Activated naive CD8-positive, alpha-beta T cell treated with anti-CD3 and anti-CD28 coated beads for 36 hours (primary cell): ENCODE results near the gene FAM131C. TPM values are rescaled to one million over a fixed set of nuclear protein-coding genes. Genes with fewer than 3 reads are reported as not detected.
"Not testable (repeated sequence)": the region's sequence is repeated elsewhere in the genome, so short reads cannot be mapped to it uniquely, and the experiment has no call there.

Source experiments
- DNase-seq: peaks from one replicate; pipeline ENCODE4 v3.0.0; 2021
- H3K27ac Mint-ChIP-seq: one replicate; pipeline ENCODE4 v1.8.0; 2022; ENCODE audit warnings: mild to moderate bottlenecking, moderate library complexity, mixed read lengths
- H3K27me3 Mint-ChIP-seq: one replicate; pipeline ENCODE4 v1.8.0; 2022; ENCODE audit warnings: mild to moderate bottlenecking, mixed read lengths
- H3K36me3 Mint-ChIP-seq: one replicate; pipeline ENCODE4 v1.8.0; 2021; ENCODE audit warnings: mild to moderate bottlenecking, mixed read lengths
- H3K4me1 Mint-ChIP-seq: one replicate; pipeline ENCODE4 v1.8.0; 2021; ENCODE audit warnings: mixed read lengths
- H3K4me3 Mint-ChIP-seq: one replicate; pipeline ENCODE4 v1.8.0; 2022; ENCODE audit warnings: mild to moderate bottlenecking, moderate library complexity, mixed read lengths
- H3K9me3 Mint-ChIP-seq: one replicate; pipeline ENCODE4 v1.8.0; 2022; ENCODE audit warnings: mixed read lengths
- total RNA-seq, 2 experiments: library from RNA; stranded (reverse); gene quantifications; one replicate each; pipeline ENCODE4 v1.2.3, GENCODE V29; 2021

The FAM131C gene
- total RNA-seq, 2 experiments from 2014 or later, result 0.34 to 0.45 TPM

DNA sequence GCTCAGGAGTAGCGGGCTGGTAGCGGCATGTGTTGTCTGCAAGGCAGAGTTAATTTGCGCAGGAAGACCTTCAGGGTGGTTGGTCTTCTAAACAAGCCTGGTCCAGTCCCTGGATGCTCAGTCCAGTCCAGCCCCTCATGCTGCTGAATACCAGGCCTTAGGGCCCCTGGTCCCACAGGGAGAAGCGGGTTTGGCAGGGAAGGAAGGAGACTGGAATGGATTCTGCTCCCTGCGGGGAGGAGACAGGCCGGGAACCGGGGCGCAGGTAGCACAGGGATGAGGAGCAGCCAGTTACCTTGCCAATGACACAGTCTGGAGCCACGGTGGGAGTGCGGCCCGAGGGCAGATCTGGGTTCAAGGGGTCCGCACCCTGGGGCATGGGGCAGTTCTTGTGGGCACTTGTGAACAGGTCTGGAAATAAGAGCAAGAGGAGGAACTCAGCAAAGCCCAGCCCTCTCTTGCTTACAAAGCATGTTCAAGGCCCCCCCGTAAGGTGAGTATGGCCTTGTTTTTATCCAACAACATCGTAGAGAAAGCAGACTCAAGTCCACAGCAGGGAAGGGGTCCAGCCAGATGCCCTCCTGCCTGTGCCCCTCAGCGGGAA lies 10.1 kb downstream of the FAM131C start:
- no peaks in the 10 kb centered on the region for H3K36me3 Mint-ChIP-seq
- peaks cover 18% of the 10 kb centered on the region for H3K27me3 Mint-ChIP-seq
- no peaks in the 10 kb centered on the region for H3K4me1 Mint-ChIP-seq
- H3K9me3 Mint-ChIP-seq, result no peaks in the 10 kb centered on the region
- no peak overlapping the region for H3K4me3 Mint-ChIP-seq
- no peak for DNase-seq
- H3K27ac Mint-ChIP-seq, result no peak overlapping the region

DNA sequence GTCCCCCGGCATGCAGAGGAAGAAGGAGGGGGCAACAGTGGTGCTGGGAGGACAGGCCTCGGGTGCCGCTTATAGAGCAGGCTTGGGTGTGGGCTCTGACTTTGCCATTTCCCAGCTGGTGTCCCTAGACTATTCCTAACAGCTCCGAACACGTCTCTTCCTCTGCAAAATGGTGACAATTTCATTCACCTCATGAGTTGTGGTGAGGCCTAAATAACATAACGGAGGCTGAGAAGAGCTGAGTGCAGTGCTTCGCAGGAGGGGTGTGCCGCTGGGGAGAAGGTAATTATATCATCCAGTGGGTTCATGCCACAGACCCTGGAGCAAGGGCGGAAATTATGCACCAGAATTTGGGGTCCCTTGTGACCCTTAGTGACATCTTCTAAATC lies 10.8 kb downstream of the FAM131C start:
- H3K4me3 Mint-ChIP-seq, H3K36me3 Mint-ChIP-seq, H3K9me3 Mint-ChIP-seq, H3K27ac Mint-ChIP-seq, DNase-seq, H3K4me1 Mint-ChIP-seq: not testable (repeated sequence)
- H3K27me3 Mint-ChIP-seq, result peaks cover 19% of the 10 kb centered on the region

GRCh38 chr1:16061989-16062686 lies 11.3 kb downstream of the FAM131C start:
- H3K4me1 Mint-ChIP-seq, H3K9me3 Mint-ChIP-seq, H3K27ac Mint-ChIP-seq, H3K36me3 Mint-ChIP-seq, H3K4me3 Mint-ChIP-seq, DNase-seq: not testable (repeated sequence)
- peaks cover 23% of the 10 kb centered on the region for H3K27me3 Mint-ChIP-seq

DNA sequence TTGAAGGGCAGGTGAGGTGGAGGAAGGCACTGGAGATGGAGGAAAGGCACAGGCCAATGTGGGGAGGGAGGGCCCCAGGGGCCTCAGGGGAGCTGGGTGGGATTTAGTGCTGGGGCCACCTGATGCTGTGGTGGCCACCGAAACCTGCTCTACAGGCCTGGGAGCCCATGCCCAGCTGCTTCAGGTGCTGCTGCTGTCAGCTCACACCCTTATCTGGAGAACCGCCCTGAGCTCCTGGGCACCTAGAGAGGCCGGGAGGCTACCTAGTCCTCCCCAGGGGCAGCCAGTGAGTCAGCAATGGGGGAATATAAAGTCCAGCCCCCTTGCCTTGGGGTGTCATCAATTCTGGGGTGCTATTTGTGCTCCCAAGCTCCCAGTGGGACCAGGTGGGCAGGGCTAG lies 12.2 kb downstream of the FAM131C start:
- Mint-ChIP-seq H3K4me3 (no peak overlapping the region), H3K27ac (no peak overlapping the region), H3K27me3 (peaks cover 23% of the 10 kb centered on the region), H3K4me1 (peaks cover under 1% of the 10 kb centered on the region), H3K9me3 (no peaks in the 10 kb centered on the region), H3K36me3 (no peaks in the 10 kb centered on the region)
- no peak for DNase-seq

- H3K27ac Mint-ChIP-seq, H3K27me3 Mint-ChIP-seq, H3K9me3 Mint-ChIP-seq, H3K4me3 Mint-ChIP-seq, H3K4me1 Mint-ChIP-seq, H3K36me3 Mint-ChIP-seq, DNase-seq: not testable (repeated sequence)
These were observed 14.9 kb downstream of the FAM131C start for GRCh38 chr1:16058394-16059120.

- H3K27ac Mint-ChIP-seq, H3K4me1 Mint-ChIP-seq: not testable (repeated sequence)
These were observed 16.0 kb downstream of the FAM131C start for GRCh38 chr1:16057314-16057915.

DNA sequence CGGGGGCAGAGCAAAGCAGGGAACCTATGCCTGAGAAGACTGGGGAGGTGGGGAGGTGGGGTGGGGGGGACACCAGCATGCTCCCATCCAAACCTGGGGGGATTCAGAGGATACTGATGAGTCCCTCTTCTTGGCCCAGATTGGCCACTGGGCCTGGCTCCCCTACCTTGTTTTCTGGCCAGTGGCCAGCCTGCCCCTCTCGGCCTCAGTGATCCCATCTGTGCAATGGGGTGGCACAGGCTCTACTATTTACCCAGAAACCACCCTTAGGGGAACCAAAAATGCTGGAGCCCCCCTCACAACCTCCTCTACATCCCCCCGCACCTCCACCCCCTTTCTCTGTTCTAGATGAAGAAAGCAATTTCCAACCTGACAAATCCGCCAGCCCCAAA lies 16.9 kb downstream of the FAM131C start:
- DNase-seq, result not testable (repeated sequence)

More at GRCh38 chr1:16057314-16057915, 16.0 kb downstream of the FAM131C start:
- not testable (repeated sequence) for H3K9me3 Mint-ChIP-seq, DNase-seq, H3K27me3 Mint-ChIP-seq, H3K4me3 Mint-ChIP-seq, H3K36me3 Mint-ChIP-seq

DNA sequence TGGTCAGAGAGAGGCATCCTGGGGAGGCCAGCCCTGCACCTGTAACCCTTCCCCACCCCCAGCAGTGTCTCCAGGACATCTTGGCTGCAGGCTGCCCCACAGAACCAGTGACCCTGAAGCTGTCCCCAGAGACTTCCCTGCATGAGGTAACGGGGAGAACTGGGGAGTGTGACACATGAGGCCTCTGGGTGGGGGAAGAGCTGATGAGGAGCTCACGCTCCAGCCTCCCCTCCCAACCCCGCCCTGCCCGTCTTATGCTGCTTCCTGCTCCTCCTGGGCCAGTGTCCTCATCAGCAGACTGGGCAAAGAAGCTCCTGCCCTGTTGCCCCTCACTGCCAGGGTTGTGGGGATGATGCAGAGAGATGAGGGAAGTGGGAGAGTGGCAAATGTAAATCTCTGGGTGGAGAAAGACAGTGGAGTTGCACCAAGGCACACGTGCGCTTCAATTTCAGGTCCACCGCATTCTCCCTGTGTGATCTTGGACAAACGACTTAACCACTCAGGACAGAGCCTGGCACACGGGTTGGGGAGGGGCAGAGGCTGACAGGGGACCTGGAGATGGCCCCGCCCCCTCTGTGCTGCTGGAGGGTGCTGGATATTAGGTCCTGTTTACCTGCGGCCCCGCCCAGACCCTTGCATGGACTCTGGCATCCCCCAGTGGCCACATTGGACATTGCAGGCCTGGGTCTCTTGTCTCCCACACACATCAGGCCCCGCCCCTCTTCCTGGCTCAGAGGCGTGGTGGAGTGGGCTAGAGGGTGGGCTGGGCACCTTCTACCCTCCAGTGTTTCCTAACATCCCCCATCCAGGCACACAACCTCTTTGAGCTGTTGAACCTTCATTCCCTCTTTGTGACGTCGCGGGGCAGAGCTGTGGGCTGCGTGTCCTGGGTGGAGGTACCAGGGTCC lies 17.6 kb downstream of the FAM131C start:
- peaks cover 10% of the 10 kb centered on the region for H3K27me3 Mint-ChIP-seq
- peak; percentile 88 for DNase-seq
- H3K4me1 Mint-ChIP-seq, result peaks cover 6% of the 10 kb centered on the region
- H3K4me3 Mint-ChIP-seq, result no peak overlapping the region
- no peaks in the 10 kb centered on the region for H3K9me3 Mint-ChIP-seq
- H3K27ac Mint-ChIP-seq, result no peak overlapping the region
- H3K36me3 Mint-ChIP-seq, result no peaks in the 10 kb centered on the region

More for the DNA sequence above, 16.9 kb downstream of the FAM131C start:
- not testable (repeated sequence) for H3K27me3 Mint-ChIP-seq, H3K36me3 Mint-ChIP-seq, H3K4me1 Mint-ChIP-seq, H3K27ac Mint-ChIP-seq, H3K9me3 Mint-ChIP-seq, H3K4me3 Mint-ChIP-seq

GRCh38 chr1:16054598-16055540 lies 18.6 kb downstream of the FAM131C start:
- DNase-seq, result no peak
- H3K27ac Mint-ChIP-seq, result no peak overlapping the region
- H3K27me3 Mint-ChIP-seq, result peaks cover 15% of the 10 kb centered on the region
- H3K4me1 Mint-ChIP-seq, result peaks cover 6% of the 10 kb centered on the region
- no peak overlapping the region for H3K4me3 Mint-ChIP-seq
- no peaks in the 10 kb centered on the region for H3K9me3 Mint-ChIP-seq
- H3K36me3 Mint-ChIP-seq, result no peaks in the 10 kb centered on the region

GRCh38 chr1:16053781-16054502 lies 19.5 kb downstream of the FAM131C start:
- Mint-ChIP-seq H3K4me3 (no peak overlapping the region), H3K27me3 (peaks cover 22% of the 10 kb centered on the region), H3K27ac (no peak overlapping the region), H3K9me3 (no peaks in the 10 kb centered on the region), H3K4me1 (peaks cover 6% of the 10 kb centered on the region), H3K36me3 (no peaks in the 10 kb centered on the region)
- DNase-seq, result no peak

DNA sequence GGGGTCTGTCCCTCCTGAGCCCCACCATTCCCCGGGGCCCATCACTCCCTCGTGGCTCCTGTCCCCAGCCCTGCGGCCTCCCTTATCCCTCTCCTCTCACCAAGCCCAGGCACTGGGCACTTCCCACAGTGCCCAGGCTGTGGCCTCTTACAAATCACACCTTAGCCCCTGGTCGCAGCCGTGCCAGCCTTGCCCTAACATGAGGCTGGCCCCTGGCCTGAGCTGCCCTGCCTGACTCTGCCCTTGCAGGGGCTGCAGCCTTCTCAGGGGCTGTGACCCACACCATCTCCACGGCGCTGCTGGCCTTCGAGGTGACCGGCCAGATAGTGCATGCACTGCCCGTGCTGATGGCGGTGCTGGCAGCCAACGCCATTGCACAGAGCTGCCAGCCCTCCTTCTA lies 21.5 kb downstream of the FAM131C start:
- H3K9me3 Mint-ChIP-seq, DNase-seq, H3K4me1 Mint-ChIP-seq, H3K4me3 Mint-ChIP-seq, H3K36me3 Mint-ChIP-seq, H3K27ac Mint-ChIP-seq: not testable (repeated sequence)
- H3K27me3 Mint-ChIP-seq, result peaks cover 21% of the 10 kb centered on the region

DNA sequence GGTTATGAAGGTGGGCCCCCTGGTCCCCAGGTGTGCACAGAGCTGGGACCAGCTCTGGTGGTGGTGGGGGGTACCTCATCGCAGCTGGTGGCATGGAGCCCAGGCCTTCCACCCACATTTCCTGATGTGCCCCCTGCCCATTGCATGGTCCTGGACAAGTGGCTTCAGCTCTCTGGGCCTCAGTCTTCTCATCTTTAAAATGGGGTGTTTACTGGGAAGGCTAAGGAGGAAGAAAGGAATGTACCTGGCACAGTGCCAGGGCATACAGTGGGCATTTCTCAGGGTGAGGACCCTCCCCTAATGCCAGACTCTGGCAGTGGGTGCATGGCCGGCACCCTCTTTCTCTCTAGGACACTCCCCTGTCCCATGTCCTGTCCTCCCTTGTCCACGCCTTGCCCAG lies 22.4 kb downstream of the FAM131C start:
- peaks cover 4% of the 10 kb centered on the region for H3K4me1 Mint-ChIP-seq
- H3K27ac Mint-ChIP-seq, result no peak overlapping the region

DNA sequence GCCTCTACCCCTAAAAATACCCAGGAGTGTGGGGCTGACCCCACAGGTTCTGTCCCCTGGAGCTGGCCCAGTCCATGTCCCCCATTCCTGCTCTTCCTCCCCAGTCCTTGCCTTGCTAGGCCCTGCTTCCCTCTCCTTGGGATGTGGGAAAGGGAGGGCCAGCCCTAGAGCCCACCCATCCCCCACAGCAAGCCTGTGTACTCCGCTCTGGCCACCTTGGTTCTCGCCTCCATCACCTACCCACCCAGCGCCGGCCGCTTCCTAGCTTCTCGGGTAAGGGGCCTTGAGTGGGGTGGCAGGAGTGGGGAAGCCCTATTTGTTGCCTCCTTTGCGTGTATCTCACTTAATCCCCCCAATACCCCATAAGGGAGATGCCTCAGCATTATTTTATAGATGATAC lies 23.1 kb downstream of the FAM131C start:
- Mint-ChIP-seq H3K4me3 (no peak overlapping the region), H3K36me3 (no peaks in the 10 kb centered on the region), H3K27me3 (peaks cover 21% of the 10 kb centered on the region), H3K27ac (no peak overlapping the region), H3K9me3 (no peaks in the 10 kb centered on the region), H3K4me1 (no peaks in the 10 kb centered on the region)
- DNase-seq, result no peak

More for the DNA sequence above, 22.4 kb downstream of the FAM131C start:
- H3K27me3 Mint-ChIP-seq, result peaks cover 21% of the 10 kb centered on the region
- DNase-seq, result no peak
- no peaks in the 10 kb centered on the region for H3K36me3 Mint-ChIP-seq
- H3K9me3 Mint-ChIP-seq, result no peaks in the 10 kb centered on the region
- H3K4me3 Mint-ChIP-seq, result no peak overlapping the region
